WTC11 (cell line): ENCODE measurements around the gene OCRL. TPM values are rescaled to one million over a fixed set of nuclear protein-coding genes. Genes with fewer than 3 reads are reported as not detected.

Experiments
- ATAC-seq: fragments of 200-7000 bp; cut with Tn5 transposase; 2 replicates; pipeline ENCODE4 v1.10.0; 2021; ENCODE audit warnings: mild to moderate bottlenecking, moderate library complexity
- CTCF ChIA-PET: fragments of 300-600 bp; sonication (Branson Sonifier 250); formaldehyde crosslinking; loops from one replicate; lab custom pipeline; 2021; ENCODE audit warnings: antibody characterized with exemption; lab: Charles Lee
- POLR2A ChIA-PET: fragments of 350-600 bp; sonication (Branson Sonifier 250); formaldehyde crosslinking; loops from one replicate; lab custom pipeline; 2021; ENCODE audit warnings: antibody characterized with exemption; lab: Charles Lee
- DNase-seq: peaks from one replicate; pipeline ENCODE4 v3.0.0; 2021; ENCODE audit warnings: low spot score
- H3K27ac Mint-ChIP-seq: 2 replicates; pipeline ENCODE4 v1.8.0; 2021; ENCODE audit warnings: mixed read lengths
- H3K27me3 Mint-ChIP-seq: 2 replicates; pipeline ENCODE4 v1.8.0; 2021; ENCODE audit warnings: low read depth, mild to moderate bottlenecking, moderate library complexity, mixed read lengths
- H3K36me3 Mint-ChIP-seq: 2 replicates; pipeline ENCODE4 v1.8.0; 2021; ENCODE audit warnings: mixed read lengths
- H3K4me1 Mint-ChIP-seq: 2 replicates; pipeline ENCODE4 v1.8.0; 2022; ENCODE audit warnings: mixed read lengths
- H3K4me3 Mint-ChIP-seq: 2 replicates; pipeline ENCODE4 v1.8.0; 2021; ENCODE audit warnings: mild to moderate bottlenecking, moderate library complexity, mixed read lengths
- H3K9me3 Mint-ChIP-seq: 2 replicates; pipeline ENCODE4 v1.8.0; 2021; ENCODE audit warnings: mixed read lengths
- ELF4 ChIP-seq: sonication (generic); formaldehyde crosslinking; IDR thresholded peaks from 2 replicates; pipeline ENCODE4 v1.8.1; 2022; ENCODE audit warnings: low read depth, mild to moderate bottlenecking, moderate library complexity, missing genetic modification reagents
- FOXK1 ChIP-seq: sonication (generic); formaldehyde crosslinking; IDR thresholded peaks from 2 replicates; pipeline ENCODE4 v1.8.0; 2022; ENCODE audit warnings: mild to moderate bottlenecking, moderate library complexity, missing genetic modification reagents
- GTF2I ChIP-seq: fragments of 250-450 bp; sonication (Bioruptor Pico); conservative IDR thresholded peaks from 2 replicates; pipeline ENCODE4 v1.4.0; 2021; ENCODE audit warnings: mild to moderate bottlenecking
- IRF2 ChIP-seq: sonication (generic); formaldehyde crosslinking; IDR thresholded peaks from 2 replicates; pipeline ENCODE4 v1.8.0; 2022; ENCODE audit warnings: low read depth, missing genetic modification reagents, borderline replicate concordance
- JUN ChIP-seq: sonication (generic); formaldehyde crosslinking; IDR thresholded peaks from 2 replicates; pipeline ENCODE4 v1.8.0; 2023; ENCODE audit warnings: mild to moderate bottlenecking, missing genetic modification reagents
- KAT7 ChIP-seq: sonication (generic); formaldehyde crosslinking; IDR thresholded peaks from 2 replicates; pipeline ENCODE4 v1.8.1; 2023; ENCODE audit warnings: missing genetic modification reagents, mild to moderate bottlenecking, borderline replicate concordance
- MXD4 ChIP-seq: fragments of 250-450 bp; sonication (Bioruptor Pico); IDR thresholded peaks from 2 replicates; pipeline ENCODE4 v1.8.0; 2021; ENCODE audit warnings: mild to moderate bottlenecking, moderate library complexity, borderline replicate concordance
- NR1H2 ChIP-seq: sonication (generic); formaldehyde crosslinking; IDR thresholded peaks from 2 replicates; pipeline ENCODE4 v1.9.0; 2021; ENCODE audit warnings: mild to moderate bottlenecking, moderate library complexity, missing genetic modification reagents
- NR2C2 ChIP-seq: sonication (generic); formaldehyde crosslinking; IDR thresholded peaks from 2 replicates; pipeline ENCODE4 v1.8.0; 2022; ENCODE audit warnings: mild to moderate bottlenecking, missing genetic modification reagents
- PRRX2 ChIP-seq: fragments of 250-450 bp; sonication (Bioruptor Pico); IDR thresholded peaks from 2 replicates; pipeline ENCODE4 v1.8.0; 2021; ENCODE audit warnings: mild to moderate bottlenecking
- ZNF121 ChIP-seq: sonication (generic); formaldehyde crosslinking; IDR thresholded peaks from 2 replicates; pipeline ENCODE4 v1.8.0; 2023; ENCODE audit warnings: missing genetic modification reagents
- ZNF671 ChIP-seq: fragments of 250-450 bp; sonication (Bioruptor Pico); IDR thresholded peaks from 2 replicates; pipeline ENCODE4 v1.8.0; 2021; ENCODE audit warnings: mild to moderate bottlenecking
- total RNA-seq: library from RNA; stranded (reverse); gene quantifications from 3 replicates; pipeline ENCODE4 v1.2.3, GENCODE V29; 2021
- TF ChIP-seq, protein P1 (sequence below): sonication (generic); formaldehyde crosslinking; IDR thresholded peaks from 2 replicates; pipeline ENCODE4 v1.8.1; 2023; ENCODE audit warnings: mild to moderate bottlenecking, missing genetic modification reagents
- TF ChIP-seq, protein P2 (sequence below): fragments of 250-450 bp; sonication (Bioruptor Pico); conservative IDR thresholded peaks from 2 replicates; pipeline ENCODE4 v1.9.0; 2021; ENCODE audit warnings: mild to moderate bottlenecking
- TF ChIP-seq, protein P3 (sequence below): sonication (generic); formaldehyde crosslinking; IDR thresholded peaks from 2 replicates; pipeline ENCODE4 v1.8.1; 2023; ENCODE audit warnings: mild to moderate bottlenecking, moderate library complexity, missing genetic modification reagents
- TF ChIP-seq, protein P4 (sequence below): fragments of 250-450 bp; sonication (Bioruptor Pico); IDR thresholded peaks from 2 replicates; pipeline ENCODE4 v1.9.0; 2021; ENCODE audit warnings: mild to moderate bottlenecking, borderline replicate concordance
- TF ChIP-seq, protein P5 (sequence below): sonication (generic); formaldehyde crosslinking; IDR thresholded peaks from 2 replicates; pipeline ENCODE4 v1.8.1; 2022; ENCODE audit warnings: mild to moderate bottlenecking, moderate library complexity, missing genetic modification reagents
- TF ChIP-seq, protein P6 (sequence below): sonication (generic); formaldehyde crosslinking; IDR thresholded peaks from 2 replicates; pipeline ENCODE4 v1.8.1; 2023; ENCODE audit warnings: mild to moderate bottlenecking, missing genetic modification reagents, moderate library complexity
- TF ChIP-seq, protein P7 (sequence below): sonication (generic); formaldehyde crosslinking; IDR thresholded peaks from 2 replicates; pipeline ENCODE4 v1.8.1; 2022; ENCODE audit warnings: mild to moderate bottlenecking, missing genetic modification reagents, moderate library complexity, borderline replicate concordance
- TF ChIP-seq, protein P8 (sequence below): sonication (generic); formaldehyde crosslinking; conservative IDR thresholded peaks from 2 replicates; pipeline ENCODE4 v1.8.1; 2022; ENCODE audit warnings: mild to moderate bottlenecking, missing genetic modification reagents

OCRL gene
- total RNA-seq, 1 experiment from 2014 or later, result 17.4 TPM

DNA sequence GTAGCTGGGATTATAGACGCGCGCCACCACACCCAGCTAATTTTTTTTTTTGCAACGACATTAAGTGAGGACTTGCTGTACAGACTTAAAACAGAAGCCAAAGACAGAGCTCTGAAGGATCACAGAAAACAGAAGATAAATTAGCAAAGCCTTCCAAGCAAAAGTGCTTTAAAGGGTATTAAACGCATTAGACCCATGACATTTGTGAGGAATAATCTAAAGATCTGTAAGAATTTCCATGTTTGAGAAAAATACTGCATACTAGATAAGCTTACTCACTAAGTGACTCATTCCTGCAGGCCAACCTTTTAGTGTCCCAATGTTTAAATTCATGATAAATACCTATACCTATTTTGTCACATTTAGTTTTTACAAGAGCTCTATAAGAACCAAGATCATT lies 44.2 kb upstream of the OCRL start (continued):
- no peak for TF ChIP-seq IRF2 (CRISPR knock-in tag)
- TF ChIP-seq, protein P1, sequence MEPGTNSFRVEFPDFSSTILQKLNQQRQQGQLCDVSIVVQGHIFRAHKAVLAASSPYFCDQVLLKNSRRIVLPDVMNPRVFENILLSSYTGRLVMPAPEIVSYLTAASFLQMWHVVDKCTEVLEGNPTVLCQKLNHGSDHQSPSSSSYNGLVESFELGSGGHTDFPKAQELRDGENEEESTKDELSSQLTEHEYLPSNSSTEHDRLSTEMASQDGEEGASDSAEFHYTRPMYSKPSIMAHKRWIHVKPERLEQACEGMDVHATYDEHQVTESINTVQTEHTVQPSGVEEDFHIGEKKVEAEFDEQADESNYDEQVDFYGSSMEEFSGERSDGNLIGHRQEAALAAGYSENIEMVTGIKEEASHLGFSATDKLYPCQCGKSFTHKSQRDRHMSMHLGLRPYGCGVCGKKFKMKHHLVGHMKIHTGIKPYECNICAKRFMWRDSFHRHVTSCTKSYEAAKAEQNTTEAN (CRISPR knock-in tag), result no peak
- TF ChIP-seq NR1H2 (CRISPR knock-in tag), result no peak

DNA sequence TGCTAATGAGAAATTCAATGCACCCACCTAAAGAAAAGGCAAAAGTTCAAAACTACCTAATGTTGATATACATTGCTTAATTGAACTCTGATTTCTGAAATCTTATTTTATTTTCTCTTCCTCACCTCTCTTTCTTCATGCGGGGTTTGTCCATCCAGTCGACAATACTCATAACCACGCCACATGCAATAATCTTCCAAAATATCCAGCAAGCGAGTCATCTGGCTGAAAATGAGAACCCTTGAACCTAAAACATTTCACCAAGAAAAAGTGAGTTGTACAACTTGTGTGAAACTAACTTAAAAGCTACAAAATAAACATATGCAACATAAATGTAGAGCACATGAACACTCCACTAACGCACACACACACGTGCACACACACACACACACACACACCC lies 43.4 kb upstream of the OCRL start:
- ChIA-PET CTCF (no interaction called here), POLR2A (no interaction called here)
- no peak for TF ChIP-seq NR2C2 (CRISPR knock-in tag)
- TF ChIP-seq IRF2 (CRISPR knock-in tag), result no peak
- TF ChIP-seq MXD4, result no peak
- no peak for TF ChIP-seq ELF4 (CRISPR knock-in tag)
- TF ChIP-seq, protein P2, sequence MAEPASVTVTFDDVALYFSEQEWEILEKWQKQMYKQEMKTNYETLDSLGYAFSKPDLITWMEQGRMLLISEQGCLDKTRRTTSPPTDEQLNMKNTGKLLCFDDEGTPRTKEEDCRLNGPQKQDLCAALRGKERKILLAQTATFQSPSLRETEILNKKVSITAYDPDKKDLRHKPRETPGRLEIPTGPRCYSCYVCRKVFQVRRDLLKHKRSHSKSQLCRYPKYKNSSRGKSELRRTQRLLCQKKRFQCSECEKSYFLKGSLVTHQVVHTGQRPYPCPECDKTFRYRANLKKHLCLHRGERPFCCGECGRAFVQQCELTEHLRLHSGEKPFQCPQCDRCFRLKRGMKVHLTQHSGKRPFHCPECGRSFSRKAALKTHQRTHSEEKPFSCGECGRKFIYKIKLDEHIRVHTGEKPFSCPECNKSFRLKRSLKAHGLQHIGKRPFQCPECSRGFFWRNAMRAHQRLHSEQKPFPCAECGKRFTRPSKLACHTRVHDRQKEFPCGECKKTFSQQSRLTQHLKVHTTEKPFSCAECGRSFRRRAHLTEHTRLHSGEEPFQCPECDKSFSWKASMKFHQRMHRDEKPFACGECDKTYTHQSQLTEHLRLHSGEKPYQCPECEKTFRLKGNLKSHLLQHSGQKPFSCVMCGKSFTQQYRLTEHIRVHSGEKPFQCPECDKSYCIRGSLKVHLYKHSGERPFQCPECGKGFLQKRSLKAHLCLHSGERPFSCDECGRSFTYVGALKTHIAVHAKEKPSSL (CRISPR knock-in tag), result no peak
- TF ChIP-seq ZNF121 (CRISPR knock-in tag), result no peak
- TF ChIP-seq, protein P3, sequence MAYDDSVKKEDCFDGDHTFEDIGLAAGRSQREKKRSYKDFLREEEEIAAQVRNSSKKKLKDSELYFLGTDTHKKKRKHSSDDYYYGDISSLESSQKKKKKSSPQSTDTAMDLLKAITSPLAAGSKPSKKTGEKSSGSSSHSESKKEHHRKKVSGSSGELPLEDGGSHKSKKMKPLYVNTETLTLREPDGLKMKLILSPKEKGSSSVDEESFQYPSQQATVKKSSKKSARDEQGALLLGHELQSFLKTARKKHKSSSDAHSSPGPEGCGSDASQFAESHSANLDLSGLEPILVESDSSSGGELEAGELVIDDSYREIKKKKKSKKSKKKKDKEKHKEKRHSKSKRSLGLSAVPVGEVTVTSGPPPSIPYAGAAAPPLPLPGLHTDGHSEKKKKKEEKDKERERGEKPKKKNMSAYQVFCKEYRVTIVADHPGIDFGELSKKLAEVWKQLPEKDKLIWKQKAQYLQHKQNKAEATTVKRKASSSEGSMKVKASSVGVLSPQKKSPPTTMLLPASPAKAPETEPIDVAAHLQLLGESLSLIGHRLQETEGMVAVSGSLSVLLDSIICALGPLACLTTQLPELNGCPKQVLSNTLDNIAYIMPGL (CRISPR knock-in tag), result no peak
- H3K27ac Mint-ChIP-seq, result no peak overlapping the region
- no peaks in the 10 kb centered on the region for H3K9me3 Mint-ChIP-seq
- DNase-seq (no peak), ATAC-seq (no peak)
- peaks cover 35% of the 10 kb centered on the region for H3K36me3 Mint-ChIP-seq
- no peak overlapping the region for H3K4me3 Mint-ChIP-seq
- no peaks in the 10 kb centered on the region for H3K27me3 Mint-ChIP-seq
- no peaks in the 10 kb centered on the region for H3K4me1 Mint-ChIP-seq

DNA sequence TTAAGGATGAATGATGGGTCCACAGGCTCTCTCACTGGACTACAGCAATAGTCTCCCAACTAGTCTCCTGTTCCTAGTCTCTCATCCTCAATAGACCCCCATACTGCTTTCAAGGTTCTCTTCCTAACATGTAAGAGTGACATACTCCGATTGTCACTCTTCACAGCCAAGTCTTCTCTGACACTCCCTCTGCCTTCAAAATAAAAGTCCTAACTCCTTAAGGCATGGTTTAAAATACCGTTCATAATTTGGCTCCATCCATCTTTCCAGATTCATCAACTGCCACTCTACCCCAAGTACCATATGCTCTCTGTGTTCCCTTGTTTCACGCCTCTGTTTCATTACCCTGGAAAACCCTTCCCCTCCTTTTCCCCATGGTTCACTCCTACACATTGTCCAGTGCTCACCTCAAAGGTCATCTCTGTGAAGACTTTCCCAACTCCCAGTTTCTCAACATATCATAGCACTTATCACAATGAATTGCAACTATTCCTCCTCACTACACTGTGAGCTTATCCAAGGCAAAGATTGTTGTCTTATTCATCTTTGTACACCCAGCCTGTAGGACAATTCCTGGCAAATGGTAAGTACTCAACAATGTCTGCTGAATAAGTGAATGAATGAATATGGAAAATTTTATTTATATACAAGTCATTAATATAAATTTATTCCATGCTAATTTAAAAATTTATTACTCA lies 42.8 kb upstream of the OCRL start:
- ChIA-PET POLR2A (no interaction called here), CTCF (no interaction called here)
- Mint-ChIP-seq H3K36me3 (peaks cover 39% of the 10 kb centered on the region), H3K27ac (no peak overlapping the region), H3K27me3 (no peaks in the 10 kb centered on the region), H3K9me3 (no peaks in the 10 kb centered on the region), H3K4me3 (no peak overlapping the region), H3K4me1 (no peaks in the 10 kb centered on the region)
- TF ChIP-seq JUN, result no peak
- TF ChIP-seq, protein P4, sequence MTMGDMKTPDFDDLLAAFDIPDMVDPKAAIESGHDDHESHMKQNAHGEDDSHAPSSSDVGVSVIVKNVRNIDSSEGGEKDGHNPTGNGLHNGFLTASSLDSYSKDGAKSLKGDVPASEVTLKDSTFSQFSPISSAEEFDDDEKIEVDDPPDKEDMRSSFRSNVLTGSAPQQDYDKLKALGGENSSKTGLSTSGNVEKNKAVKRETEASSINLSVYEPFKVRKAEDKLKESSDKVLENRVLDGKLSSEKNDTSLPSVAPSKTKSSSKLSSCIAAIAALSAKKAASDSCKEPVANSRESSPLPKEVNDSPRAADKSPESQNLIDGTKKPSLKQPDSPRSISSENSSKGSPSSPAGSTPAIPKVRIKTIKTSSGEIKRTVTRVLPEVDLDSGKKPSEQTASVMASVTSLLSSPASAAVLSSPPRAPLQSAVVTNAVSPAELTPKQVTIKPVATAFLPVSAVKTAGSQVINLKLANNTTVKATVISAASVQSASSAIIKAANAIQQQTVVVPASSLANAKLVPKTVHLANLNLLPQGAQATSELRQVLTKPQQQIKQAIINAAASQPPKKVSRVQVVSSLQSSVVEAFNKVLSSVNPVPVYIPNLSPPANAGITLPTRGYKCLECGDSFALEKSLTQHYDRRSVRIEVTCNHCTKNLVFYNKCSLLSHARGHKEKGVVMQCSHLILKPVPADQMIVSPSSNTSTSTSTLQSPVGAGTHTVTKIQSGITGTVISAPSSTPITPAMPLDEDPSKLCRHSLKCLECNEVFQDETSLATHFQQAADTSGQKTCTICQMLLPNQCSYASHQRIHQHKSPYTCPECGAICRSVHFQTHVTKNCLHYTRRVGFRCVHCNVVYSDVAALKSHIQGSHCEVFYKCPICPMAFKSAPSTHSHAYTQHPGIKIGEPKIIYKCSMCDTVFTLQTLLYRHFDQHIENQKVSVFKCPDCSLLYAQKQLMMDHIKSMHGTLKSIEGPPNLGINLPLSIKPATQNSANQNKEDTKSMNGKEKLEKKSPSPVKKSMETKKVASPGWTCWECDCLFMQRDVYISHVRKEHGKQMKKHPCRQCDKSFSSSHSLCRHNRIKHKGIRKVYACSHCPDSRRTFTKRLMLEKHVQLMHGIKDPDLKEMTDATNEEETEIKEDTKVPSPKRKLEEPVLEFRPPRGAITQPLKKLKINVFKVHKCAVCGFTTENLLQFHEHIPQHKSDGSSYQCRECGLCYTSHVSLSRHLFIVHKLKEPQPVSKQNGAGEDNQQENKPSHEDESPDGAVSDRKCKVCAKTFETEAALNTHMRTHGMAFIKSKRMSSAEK, result no peak
- TF ChIP-seq, protein P5, sequence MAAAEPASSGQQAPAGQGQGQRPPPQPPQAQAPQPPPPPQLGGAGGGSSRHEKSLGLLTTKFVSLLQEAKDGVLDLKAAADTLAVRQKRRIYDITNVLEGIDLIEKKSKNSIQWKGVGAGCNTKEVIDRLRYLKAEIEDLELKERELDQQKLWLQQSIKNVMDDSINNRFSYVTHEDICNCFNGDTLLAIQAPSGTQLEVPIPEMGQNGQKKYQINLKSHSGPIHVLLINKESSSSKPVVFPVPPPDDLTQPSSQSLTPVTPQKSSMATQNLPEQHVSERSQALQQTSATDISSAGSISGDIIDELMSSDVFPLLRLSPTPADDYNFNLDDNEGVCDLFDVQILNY (CRISPR knock-in tag), result no peak
- TF ChIP-seq, protein P6, sequence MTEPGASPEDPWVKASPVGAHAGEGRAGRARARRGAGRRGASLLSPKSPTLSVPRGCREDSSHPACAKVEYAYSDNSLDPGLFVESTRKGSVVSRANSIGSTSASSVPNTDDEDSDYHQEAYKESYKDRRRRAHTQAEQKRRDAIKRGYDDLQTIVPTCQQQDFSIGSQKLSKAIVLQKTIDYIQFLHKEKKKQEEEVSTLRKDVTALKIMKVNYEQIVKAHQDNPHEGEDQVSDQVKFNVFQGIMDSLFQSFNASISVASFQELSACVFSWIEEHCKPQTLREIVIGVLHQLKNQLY, result no peak
- TF ChIP-seq, protein P7, sequence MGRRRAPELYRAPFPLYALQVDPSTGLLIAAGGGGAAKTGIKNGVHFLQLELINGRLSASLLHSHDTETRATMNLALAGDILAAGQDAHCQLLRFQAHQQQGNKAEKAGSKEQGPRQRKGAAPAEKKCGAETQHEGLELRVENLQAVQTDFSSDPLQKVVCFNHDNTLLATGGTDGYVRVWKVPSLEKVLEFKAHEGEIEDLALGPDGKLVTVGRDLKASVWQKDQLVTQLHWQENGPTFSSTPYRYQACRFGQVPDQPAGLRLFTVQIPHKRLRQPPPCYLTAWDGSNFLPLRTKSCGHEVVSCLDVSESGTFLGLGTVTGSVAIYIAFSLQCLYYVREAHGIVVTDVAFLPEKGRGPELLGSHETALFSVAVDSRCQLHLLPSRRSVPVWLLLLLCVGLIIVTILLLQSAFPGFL, result no peak
- TF ChIP-seq, protein P8, sequence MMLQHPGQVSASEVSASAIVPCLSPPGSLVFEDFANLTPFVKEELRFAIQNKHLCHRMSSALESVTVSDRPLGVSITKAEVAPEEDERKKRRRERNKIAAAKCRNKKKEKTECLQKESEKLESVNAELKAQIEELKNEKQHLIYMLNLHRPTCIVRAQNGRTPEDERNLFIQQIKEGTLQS (CRISPR knock-in tag), result no peak
- TF ChIP-seq KAT7 (CRISPR knock-in tag), result no peak
- no peak for TF ChIP-seq PRRX2 (CRISPR knock-in tag)
- no peak for TF ChIP-seq ELF4 (CRISPR knock-in tag)
- TF ChIP-seq ZNF671 (CRISPR knock-in tag), result no peak
- no peak for TF ChIP-seq GTF2I (CRISPR knock-in tag)
- no peak for TF ChIP-seq FOXK1 (CRISPR knock-in tag)
- DNase-seq, result no peak
- no peak for ATAC-seq
